ENCODE data around the gene KLF8. TPM values are rescaled to one million over a fixed set of nuclear protein-coding genes. Genes with fewer than 3 reads are reported as not detected.

The KLF8 gene
- total RNA-seq, 4 donors from 2014 or later: 52.9 to 181 (median 57.0) TPM

GRCh38 chrX:56289449-56289848 is 57.3 kb downstream of the KLF8 start:
- Histone ChIP-seq H3K27me3 (no peaks in the 10 kb centered on the region), H3K9me3 (no peaks in the 10 kb centered on the region), H3K4me1 (no peaks in the 10 kb centered on the region), H3K4me3 (no peak overlapping the region), H3K36me3 (peaks cover 39% of the 10 kb centered on the region), H3K27ac (no peak overlapping the region)
- no peak for DNase-seq (ENCODE audit: low spot score in 2 of 2)
- TF ChIP-seq POLR2A (IDR thresholded peaks at IDR 0.05): no peak
- no peak for TF ChIP-seq EP300 (IDR thresholded peaks at IDR 0.05)
- no peak for TF ChIP-seq POLR2AphosphoS5 (IDR thresholded peaks at IDR 0.05)
- no peak for TF ChIP-seq CTCF (IDR thresholded peaks at IDR 0.05)
- 63% methylated on average over 1 of the region's 1 CpG for whole genome bisulfite sequencing

- no peaks in the 10 kb centered on the region for H3K9me3 ChIP-seq
- DNase-seq (ENCODE audit: low spot score in 2 of 2): no peak
- no peaks in the 10 kb centered on the region for H3K27me3 ChIP-seq
- no peak overlapping the region for H3K4me3 ChIP-seq
- no peaks in the 10 kb centered on the region for H3K36me3 ChIP-seq
- TF ChIP-seq EP300 (IDR thresholded peaks at IDR 0.05): no peak
- no peak for TF ChIP-seq POLR2A (IDR thresholded peaks at IDR 0.05)
- 83% methylated on average over 1 of the region's 1 CpG for WGBS
- no peak overlapping the region for H3K27ac ChIP-seq
- no peaks in the 10 kb centered on the region for H3K4me1 ChIP-seq
Measured at GRCh38 chrX:56308726-56309125, 76.6 kb downstream of the KLF8 start.

- Histone ChIP-seq H3K4me1 (no peaks in the 10 kb centered on the region), H3K36me3 (no peaks in the 10 kb centered on the region), H3K27ac (no peak overlapping the region), H3K4me3 (no peak overlapping the region), H3K9me3 (no peaks in the 10 kb centered on the region), H3K27me3 (no peaks in the 10 kb centered on the region)
- TF ChIP-seq CTCF (IDR thresholded peaks at IDR 0.05) (no peak), POLR2AphosphoS5 (IDR thresholded peaks at IDR 0.05) (no peak), EP300 (IDR thresholded peaks at IDR 0.05) (no peak), POLR2A (IDR thresholded peaks at IDR 0.05) (no peak)
- no peak for DNase-seq (ENCODE audit: low spot score in 2 of 2)
- WGBS: 73% methylated on average over 3 of the region's 4 CpGs
Measured at GRCh38 chrX:56309881-56310280, 77.7 kb downstream of the KLF8 start.

- Histone ChIP-seq H3K27me3 (no peaks in the 10 kb centered on the region), H3K27ac (no peak overlapping the region), H3K36me3 (no peaks in the 10 kb centered on the region), H3K9me3 (no peaks in the 10 kb centered on the region), H3K4me3 (no peak overlapping the region), H3K4me1 (no peaks in the 10 kb centered on the region)
- TF ChIP-seq POLR2A (IDR thresholded peaks at IDR 0.05): no peak
- 79% methylated on average over 2 of the region's 2 CpGs for WGBS
- no peak for DNase-seq (ENCODE audit: low spot score in 2 of 2)
Measured at GRCh38 chrX:56310581-56310980, 78.4 kb downstream of the KLF8 start.

- no peak for DNase-seq (ENCODE audit: low spot score in 2 of 2)
- Histone ChIP-seq H3K36me3 (no peaks in the 10 kb centered on the region), H3K4me3 (no peak overlapping the region), H3K27me3 (no peaks in the 10 kb centered on the region), H3K27ac (no peak overlapping the region), H3K9me3 (no peaks in the 10 kb centered on the region), H3K4me1 (no peaks in the 10 kb centered on the region)
- WGBS: 75% methylated on average over 3 of the region's 3 CpGs
- no peak for TF ChIP-seq CTCF (IDR thresholded peaks at IDR 0.05)
- no peak for TF ChIP-seq POLR2AphosphoS5 (IDR thresholded peaks at IDR 0.05)
- TF ChIP-seq POLR2A (IDR thresholded peaks at IDR 0.05): no peak
- TF ChIP-seq EP300 (IDR thresholded peaks at IDR 0.05): no peak
Measured at GRCh38 chrX:56313308-56313707, 81.2 kb downstream of the KLF8 start.

GRCh38 chrX:56314334-56314733 is 82.2 kb downstream of the KLF8 start:
- Histone ChIP-seq H3K4me1 (no peaks in the 10 kb centered on the region), H3K27me3 (no peaks in the 10 kb centered on the region), H3K36me3 (no peaks in the 10 kb centered on the region), H3K9me3 (no peaks in the 10 kb centered on the region), H3K4me3 (no peak overlapping the region), H3K27ac (no peak overlapping the region)
- no peak for TF ChIP-seq EP300 (IDR thresholded peaks at IDR 0.05)
- no peak for TF ChIP-seq POLR2AphosphoS5 (IDR thresholded peaks at IDR 0.05)
- no peak for TF ChIP-seq POLR2A (IDR thresholded peaks at IDR 0.05)
- no peak for TF ChIP-seq CTCF (IDR thresholded peaks at IDR 0.05)
- WGBS: 48% methylated on average over 3 of the region's 3 CpGs
- DNase-seq (ENCODE audit: low spot score in 2 of 2): no peak
